Naive thymus-derived CD8-positive, alpha-beta T cell (primary cell): ENCODE measurements around the gene LAMC2. TPM values are rescaled to one million over a fixed set of nuclear protein-coding genes. Genes with fewer than 3 reads are reported as not detected.
"Not testable (repeated sequence)": the region's sequence is repeated elsewhere in the genome, so short reads cannot be mapped to it uniquely, and the experiment has no call there.

ENCODE experiments used
- ATAC-seq, 2 donors: fragments of 150-1000 bp; cut with Tn5 transposase in 1 of 2; sonication (Bioruptor Pico), chemical (Tn5 transposase) in 1 of 2; 1 replicate in 1 of 2; 2 replicates in 1 of 2; pipeline ENCODE4 v1.10.0; 2021; ENCODE audit warnings: mild to moderate bottlenecking in 2 of 2, moderate library complexity in 2 of 2
- POLR2A ChIA-PET: fragments of 350-600 bp; sonication (Branson Sonifier 250); formaldehyde crosslinking; loops from one replicate; lab custom pipeline; 2021; ENCODE audit warnings: antibody characterized with exemption; lab: Charles Lee
- DNase-seq, 10 donors: peaks; one replicate each; pipeline versions ENCODE4 v3.0.0 to v3.0.0-alpha.2; 2020 to 2022
- H3K27ac Mint-ChIP-seq, 10 donors: one replicate each; pipeline ENCODE4 v1.8.0; 2020 to 2022; ENCODE audit warnings: mild to moderate bottlenecking in 10 of 10, mixed read lengths in 10 of 10, moderate library complexity in 4 of 10, inconsistent platforms in 1 of 10
- H3K27me3 Mint-ChIP-seq, 5 donors: one replicate each; pipeline ENCODE4 v1.8.0; 2021 to 2022; ENCODE audit warnings: mixed read lengths in 5 of 5
- H3K36me3 Mint-ChIP-seq, 3 donors: one replicate each; pipeline ENCODE4 v1.8.0; 2020 to 2022; ENCODE audit warnings: mixed read lengths in 3 of 3, mild to moderate bottlenecking in 2 of 3, inconsistent platforms in 1 of 3
- H3K4me1 Mint-ChIP-seq, 4 donors: one replicate each; pipeline ENCODE4 v1.8.0; 2021 to 2022; ENCODE audit warnings: mixed read lengths in 4 of 4
- H3K4me3 Mint-ChIP-seq, 10 donors: one replicate each; pipeline ENCODE4 v1.8.0; 2020 to 2022; ENCODE audit warnings: mild to moderate bottlenecking in 10 of 10, mixed read lengths in 10 of 10, moderate library complexity in 6 of 10, inconsistent platforms in 1 of 10
- H3K9me3 Mint-ChIP-seq, 9 donors: one replicate each; pipeline ENCODE4 v1.8.0; 2020 to 2022; ENCODE audit warnings: mixed read lengths in 9 of 9, mild to moderate bottlenecking in 3 of 9, inconsistent platforms in 1 of 9, moderate library complexity in 1 of 9
- polyA plus RNA-seq, 3 donors: library from polyadenylated mRNA; unstranded; fragments of 300-500 nt; fragmentation: Illumina TruSeq; gene quantifications; one replicate each; pipeline ENCODE4 v1.2.3, GENCODE V29; 2021
- total RNA-seq, 8 experiments: library from RNA in 2 of 8; stranded (reverse) in 2 of 8; gene quantifications; one replicate each; pipeline ENCODE4 v1.2.3 and lab custom pipeline; 2021 to 2026

LAMC2 gene
- total and polyA plus RNA-seq, 5 experiments from 2014 or later = not detected

- no peak overlapping the region for H3K4me3 Mint-ChIP-seq
- peaks cover 0 to 21% (median 5%) of the 10 kb centered on the region in 5 donors for H3K27me3 Mint-ChIP-seq
- no peaks in the 10 kb centered on the region for H3K9me3 Mint-ChIP-seq
- no peak overlapping the region for H3K27ac Mint-ChIP-seq
- H3K36me3 Mint-ChIP-seq = no peaks in the 10 kb centered on the region
- ATAC-seq = no peak
- no peaks in the 10 kb centered on the region for H3K4me1 Mint-ChIP-seq
- POLR2A ChIA-PET = no interaction called here
- no peak for DNase-seq
These were observed 50.2 kb downstream of the LAMC2 start for GRCh38 chr1:183236158-183236725.

- no peaks in the 10 kb centered on the region for H3K9me3 Mint-ChIP-seq
- POLR2A ChIA-PET = no interaction called here
These were observed 51.0 kb downstream of the LAMC2 start for GRCh38 chr1:183237046-183237445.

GRCh38 chr1:183238071-183238470 lies 52.0 kb downstream of the LAMC2 start:
- ATAC-seq = no peak
- H3K36me3 Mint-ChIP-seq = no peaks in the 10 kb centered on the region
- H3K4me1 Mint-ChIP-seq = no peaks in the 10 kb centered on the region
- H3K27me3 Mint-ChIP-seq = peaks cover 0 to 25% (median 7%) of the 10 kb centered on the region in 5 donors
- H3K27ac Mint-ChIP-seq = no peak overlapping the region
- no peaks in the 10 kb centered on the region for H3K9me3 Mint-ChIP-seq
- DNase-seq = no peak
- POLR2A ChIA-PET = no interaction called here
- H3K4me3 Mint-ChIP-seq = no peak overlapping the region

More at GRCh38 chr1:183237046-183237445, 51.0 kb downstream of the LAMC2 start:
- ATAC-seq (no peak), DNase-seq (no peak)
- Mint-ChIP-seq H3K36me3 (no peaks in the 10 kb centered on the region), H3K27ac (no peak overlapping the region), H3K27me3 (peaks cover 0 to 25% (median 5%) of the 10 kb centered on the region in 5 donors), H3K4me1 (no peaks in the 10 kb centered on the region), H3K4me3 (no peak overlapping the region)

- Mint-ChIP-seq H3K36me3 (no peaks in the 10 kb centered on the region), H3K4me3 (no peak overlapping the region), H3K4me1 (no peaks in the 10 kb centered on the region), H3K27ac (no peak overlapping the region), H3K27me3 (peaks cover 0 to 25% (median 9%) of the 10 kb centered on the region in 5 donors), H3K9me3 (no peaks in the 10 kb centered on the region)
- ATAC-seq (no peak), DNase-seq (no peak)
- POLR2A ChIA-PET = no interaction called here
These were observed 53.2 kb downstream of the LAMC2 start for GRCh38 chr1:183239220-183239742.

- no peak overlapping the region for H3K4me3 Mint-ChIP-seq
- peaks cover 0 to 25% (median 9%) of the 10 kb centered on the region in 5 donors for H3K27me3 Mint-ChIP-seq
- H3K9me3 Mint-ChIP-seq = no peaks in the 10 kb centered on the region
- no peak overlapping the region for H3K27ac Mint-ChIP-seq
- H3K4me1 Mint-ChIP-seq = no peaks in the 10 kb centered on the region
- POLR2A ChIA-PET = no interaction called here
- no peaks in the 10 kb centered on the region for H3K36me3 Mint-ChIP-seq
- DNase-seq (no peak), ATAC-seq (no peak)
These were observed 53.9 kb downstream of the LAMC2 start for GRCh38 chr1:183239793-183240525.

GRCh38 chr1:183240526-183240825 lies 54.4 kb downstream of the LAMC2 start:
- H3K4me3 Mint-ChIP-seq = no peak overlapping the region
- POLR2A ChIA-PET = no interaction called here
- H3K27me3 Mint-ChIP-seq = peaks cover 0 to 24% (median 7%) of the 10 kb centered on the region in 5 donors
- no peak for ATAC-seq
- no peak overlapping the region for H3K27ac Mint-ChIP-seq
- no peaks in the 10 kb centered on the region for H3K4me1 Mint-ChIP-seq
- DNase-seq = no peak
- H3K36me3 Mint-ChIP-seq = no peaks in the 10 kb centered on the region
- H3K9me3 Mint-ChIP-seq = no peaks in the 10 kb centered on the region

- H3K27me3 Mint-ChIP-seq = peaks cover 0 to 24% (median 7%) of the 10 kb centered on the region in 5 donors
- H3K27ac Mint-ChIP-seq, ATAC-seq, H3K4me1 Mint-ChIP-seq, H3K9me3 Mint-ChIP-seq, H3K36me3 Mint-ChIP-seq, DNase-seq, H3K4me3 Mint-ChIP-seq, POLR2A ChIA-PET: not testable (repeated sequence)
These were observed 54.8 kb downstream of the LAMC2 start for GRCh38 chr1:183240853-183241252.

GRCh38 chr1:183241471-183241870 lies 55.4 kb downstream of the LAMC2 start:
- no peak for DNase-seq
- Mint-ChIP-seq H3K9me3 (no peaks in the 10 kb centered on the region), H3K4me1 (no peaks in the 10 kb centered on the region), H3K27me3 (peaks cover 0 to 24% (median 7%) of the 10 kb centered on the region in 5 donors), H3K27ac (no peak overlapping the region), H3K36me3 (peaks cover 0 to 2% (median 0%) of the 10 kb centered on the region in 3 donors), H3K4me3 (no peak overlapping the region)
- ATAC-seq = no peak
- POLR2A ChIA-PET = no interaction called here

- no peak overlapping the region for H3K27ac Mint-ChIP-seq
- no peak for DNase-seq
- no peak overlapping the region for H3K4me3 Mint-ChIP-seq
- no peak for ATAC-seq
- peaks cover 0 to 2% (median 0%) of the 10 kb centered on the region in 3 donors for H3K36me3 Mint-ChIP-seq
- H3K4me1 Mint-ChIP-seq = no peaks in the 10 kb centered on the region
- POLR2A ChIA-PET = no interaction called here
- H3K9me3 Mint-ChIP-seq = no peaks in the 10 kb centered on the region
- H3K27me3 Mint-ChIP-seq = peaks cover 0 to 24% (median 4%) of the 10 kb centered on the region in 5 donors
These were observed 56.5 kb downstream of the LAMC2 start for GRCh38 chr1:183242556-183242955.

- Mint-ChIP-seq H3K9me3 (no peaks in the 10 kb centered on the region), H3K27me3 (peaks cover 1 to 24% (median 4%) of the 10 kb centered on the region in 5 donors), H3K36me3 (peaks cover 0 to 2% (median 0%) of the 10 kb centered on the region in 3 donors), H3K4me1 (no peaks in the 10 kb centered on the region), H3K4me3 (no peak overlapping the region), H3K27ac (no peak overlapping the region)
- no peak for ATAC-seq
- POLR2A ChIA-PET = interaction anchor here (0.5 kb wide), 1 partner anchor 1016 kb away, joined by 5 read pairs; no protein-coding TSS in a partner anchor
- DNase-seq = no peak
These were observed 57.3 kb downstream of the LAMC2 start for GRCh38 chr1:183243161-183244050.

GRCh38 chr1:183244466-183244865 lies 58.4 kb downstream of the LAMC2 start:
- no peak overlapping the region for H3K27ac Mint-ChIP-seq
- H3K27me3 Mint-ChIP-seq = peaks cover 1 to 24% (median 7%) of the 10 kb centered on the region in 5 donors
- peaks cover 0 to 2% (median 0%) of the 10 kb centered on the region in 3 donors for H3K36me3 Mint-ChIP-seq
- H3K4me1 Mint-ChIP-seq = no peaks in the 10 kb centered on the region
- POLR2A ChIA-PET = no interaction called here
- H3K4me3 Mint-ChIP-seq = no peak overlapping the region
- H3K9me3 Mint-ChIP-seq = no peaks in the 10 kb centered on the region
- DNase-seq (no peak), ATAC-seq (no peak)

- DNase-seq (no peak), ATAC-seq (no peak)
- H3K9me3 Mint-ChIP-seq = no peaks in the 10 kb centered on the region
- H3K27ac Mint-ChIP-seq = no peak overlapping the region
- no peak overlapping the region for H3K4me3 Mint-ChIP-seq
- H3K4me1 Mint-ChIP-seq = no peaks in the 10 kb centered on the region
- H3K27me3 Mint-ChIP-seq = peaks cover 1 to 27% (median 10%) of the 10 kb centered on the region in 5 donors
- H3K36me3 Mint-ChIP-seq = peaks cover 0 to 2% (median 0%) of the 10 kb centered on the region in 3 donors
- POLR2A ChIA-PET = no interaction called here
These were observed 59.3 kb downstream of the LAMC2 start for GRCh38 chr1:183245357-183245756.
